CD14-positive monocyte (primary cell): Measurements from ENCODE around the gene DEK. TPM values are rescaled to one million over a fixed set of nuclear protein-coding genes. Genes with fewer than 3 reads are reported as not detected.

ENCODE experiments used
- DNase-seq, 3 donors: peaks; one replicate each; pipeline ENCODE4 v3.0.0-alpha.2; 2011 to 2022
- H2AFZ ChIP-seq: 2 replicates; pipeline ENCODE4 v1.6.0; 2012; ENCODE audit warnings: mild to moderate bottlenecking, low read depth, low read length, inconsistent platforms; ENCODE audit not compliant: insufficient read depth, poor library complexity, severe bottlenecking
- H3K27ac ChIP-seq, 2 donors: 1 replicate in 1 of 2; 2 replicates in 1 of 2; pipeline ENCODE4 v1.5.1; 2012 to 2013; ENCODE audit warnings: low read length in 2 of 2, control low read depth in 1 of 2, inconsistent platforms in 1 of 2, low read depth in 1 of 2, mild to moderate bottlenecking in 1 of 2
- H3K27me3 ChIP-seq, 2 donors: one replicate each; pipeline versions ENCODE4 v1.6.0 to v1.6.1; 2011 to 2013; ENCODE audit warnings: low read length in 2 of 2; ENCODE audit not compliant: control insufficient read depth in 2 of 2, insufficient read depth in 2 of 2
- H3K36me3 ChIP-seq, 2 donors: replicated peaks in 1 of 2; 1 replicate in 1 of 2; 2 replicates in 1 of 2; pipeline versions ENCODE4 v1.5.1 to v1.6.1; 2012 to 2013; ENCODE audit warnings: low read length in 2 of 2, control low read depth in 1 of 2, inconsistent platforms in 1 of 2, mild to moderate bottlenecking in 1 of 2; ENCODE audit not compliant: insufficient read depth in 2 of 2, control insufficient read depth in 1 of 2
- H3K4me1 ChIP-seq, 2 donors: 1 replicate in 1 of 2; 2 replicates in 1 of 2; pipeline versions ENCODE4 v1.5.1 to v1.6.1; 2012 to 2013; ENCODE audit warnings: low read length in 2 of 2, control low read depth in 1 of 2, inconsistent platforms in 1 of 2, mild to moderate bottlenecking in 1 of 2, moderate library complexity in 1 of 2; ENCODE audit not compliant: insufficient read depth in 2 of 2, control insufficient read depth in 1 of 2
- H3K4me2 ChIP-seq: replicated peaks from 2 replicates; pipeline ENCODE3; 2012; ENCODE audit warnings: low read length, moderate library complexity, mild to moderate bottlenecking; ENCODE audit not compliant: poor library complexity, severe bottlenecking; ENCODE audit errors: extremely low read depth
- H3K4me3 ChIP-seq, 3 experiments: fragments of 200-600 bp in 1 of 3; sonication (generic) in 1 of 3; replicated peaks in 1 of 3; 1 replicate in 2 of 3; 2 replicates in 1 of 3; pipeline ENCODE4 v1.5.1; 2011 to 2013; ENCODE audit warnings: low read length in 3 of 3, mild to moderate bottlenecking in 3 of 3, control low read depth in 2 of 3, low read depth in 2 of 3, inconsistent platforms in 1 of 3, moderate library complexity in 1 of 3
- H3K79me2 ChIP-seq: 2 replicates; pipeline ENCODE4 v1.6.0; 2012; ENCODE audit warnings: mild to moderate bottlenecking, control low read depth, inconsistent platforms, low read length, moderate library complexity; ENCODE audit not compliant: insufficient read depth
- H3K9ac ChIP-seq: 2 replicates; pipeline ENCODE4 v1.6.0; 2017; ENCODE audit warnings: low read length, mild to moderate bottlenecking; ENCODE audit not compliant: insufficient read depth, poor library complexity, severe bottlenecking
- H3K9me3 ChIP-seq, 2 donors: replicated peaks in 1 of 2; 1 replicate in 1 of 2; 2 replicates in 1 of 2; pipeline versions ENCODE4 v1.5.1 to v1.6.1; 2012 to 2013; ENCODE audit warnings: low read length in 2 of 2, control low read depth in 1 of 2; ENCODE audit not compliant: control insufficient read depth in 1 of 2, insufficient read depth in 1 of 2
- H4K20me1 ChIP-seq: 2 replicates; pipeline ENCODE4 v1.6.0; 2012; ENCODE audit warnings: mild to moderate bottlenecking, low read length, control low read depth, moderate library complexity; ENCODE audit not compliant: insufficient read depth
- H3K27ac Mint-ChIP-seq, 7 donors: one replicate each; pipeline ENCODE4 v1.8.0; 2020; ENCODE audit warnings: mild to moderate bottlenecking in 7 of 7, mixed read lengths in 7 of 7, moderate library complexity in 6 of 7, inconsistent platforms in 2 of 7
- H3K27me3 Mint-ChIP-seq, 3 donors: one replicate each; pipeline ENCODE4 v1.8.0; 2021 to 2022; ENCODE audit warnings: low read depth in 3 of 3, mild to moderate bottlenecking in 3 of 3, mixed read lengths in 3 of 3, moderate library complexity in 3 of 3, inconsistent platforms in 1 of 3
- H3K36me3 Mint-ChIP-seq, 2 donors: one replicate each; pipeline ENCODE4 v1.8.0; 2020; ENCODE audit warnings: mixed read lengths in 2 of 2, inconsistent platforms in 1 of 2, mild to moderate bottlenecking in 1 of 2
- H3K4me1 Mint-ChIP-seq: one replicate; pipeline ENCODE4 v1.8.0; 2020; ENCODE audit warnings: mild to moderate bottlenecking, mixed read lengths
- H3K4me3 Mint-ChIP-seq, 2 donors: one replicate each; pipeline ENCODE4 v1.8.0; 2020; ENCODE audit warnings: mild to moderate bottlenecking in 2 of 2, mixed read lengths in 2 of 2, moderate library complexity in 1 of 2
- H3K9me3 Mint-ChIP-seq, 7 donors: one replicate each; pipeline ENCODE4 v1.8.0; 2020 to 2022; ENCODE audit warnings: mixed read lengths in 7 of 7, mild to moderate bottlenecking in 6 of 7, moderate library complexity in 6 of 7, inconsistent platforms in 2 of 7
- WGBS: methylation state at CpG from one replicate; pipeline ENCODE4 v1.1.5; 2013; ENCODE audit warnings: missing lambda C conversion rate; ENCODE audit not compliant: insufficient coverage; 5-methylcytosine and 5-hydroxymethylcytosine counted together
- intact Hi-C, 2 donors: fragments of 100-400 bp; cut with micrococcal nuclease; formaldehyde crosslinking; loops; one replicate each; pipeline versions ENCODE4 v1.15.0 to v1.15.1; 2023
- polyA plus RNA-seq, 3 donors: library from polyadenylated mRNA; depleted of rRNA in 1 of 3; unstranded in 2 of 3; stranded (reverse) in 1 of 3; fragments of 300-500 nt in 2 of 3; fragments of >200 nt in 1 of 3; fragmentation: Illumina TruSeq in 2 of 3; gene quantifications; 1 replicate in 2 of 3; 2 replicates in 1 of 3; pipeline ENCODE4 v1.2.3, GENCODE V29; 2012 to 2021
- TF ChIP-seq, protein P1 (sequence below): fragments of 200-600 bp; IDR thresholded peaks from one replicate; pipeline ENCODE4 v1.8.0; 2022; ENCODE audit warnings: antibody characterized with exemption, mild to moderate bottlenecking

DEK gene
- polyA plus RNA-seq, 3 donors, result 32.3 to 63.9 (median 56.5) TPM

DNA sequence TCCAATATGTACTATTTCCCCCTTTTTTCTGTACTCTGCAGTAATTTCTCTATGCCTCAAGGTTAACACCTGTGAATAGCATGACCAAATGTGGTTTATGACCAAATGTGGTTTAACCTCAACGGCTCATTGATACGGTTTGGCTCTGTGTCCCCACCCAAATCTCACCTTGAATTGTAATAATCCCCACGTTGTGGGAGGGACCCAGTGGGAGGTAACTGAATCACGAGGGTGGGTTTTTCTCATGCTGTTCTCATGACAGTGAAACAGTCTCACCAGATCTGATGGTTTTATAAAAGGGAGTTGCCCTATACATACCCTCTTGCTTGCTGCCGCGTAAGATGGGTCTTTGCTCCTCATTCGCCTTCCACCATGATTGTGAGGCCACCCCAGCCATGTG, 18.7 kb downstream of the DEK start:
- peaks cover 100% of the 10 kb centered on the region for H3K79me2 ChIP-seq

DNA sequence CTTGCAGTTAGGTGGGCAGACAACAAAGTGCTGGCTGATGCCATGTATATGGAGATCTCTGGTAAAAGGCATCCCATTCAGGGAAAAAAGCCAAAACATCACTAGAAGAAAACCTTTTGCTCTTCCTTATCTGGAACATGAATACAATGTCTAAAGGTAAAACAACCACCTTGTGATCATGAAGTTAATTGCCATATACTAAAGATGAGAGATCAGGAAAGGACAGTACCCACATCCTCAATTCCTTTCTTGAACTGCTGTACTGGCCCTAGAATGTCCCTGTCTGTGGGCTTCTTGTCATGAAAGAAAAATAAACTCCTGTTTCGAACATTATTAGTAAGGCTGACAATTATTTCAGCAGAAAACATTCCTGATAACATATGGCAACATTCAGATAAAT, 19.3 kb downstream of the DEK start:
- Mint-ChIP-seq H3K9me3 (no peaks in the 10 kb centered on the region), H3K27ac (peak overlapping the region in 1 of 7 donors; percentile 44), H3K4me1 (no peaks in the 10 kb centered on the region), H3K4me3 (no peak overlapping the region), H3K27me3 (no peaks in the 10 kb centered on the region), H3K36me3 (peaks cover 64 to 79% of the 10 kb centered on the region in 2 donors)
- H3K4me1 ChIP-seq, result no peaks in the 10 kb centered on the region
- intact Hi-C loops, result no loop called here
- H3K4me2 ChIP-seq, result no peak overlapping the region
- no peak overlapping the region for H2AFZ ChIP-seq
- DNase-seq, result no peak
- H3K27me3 ChIP-seq, result no peaks in the 10 kb centered on the region
- H3K36me3 ChIP-seq, result peaks cover 83 to 100% of the 10 kb centered on the region in 2 donors
- peaks cover 68% of the 10 kb centered on the region for H4K20me1 ChIP-seq
- no peak overlapping the region for H3K9ac ChIP-seq
- H3K79me2 ChIP-seq, result peaks cover 100% of the 10 kb centered on the region
- no peak overlapping the region for H3K4me3 ChIP-seq
- TF ChIP-seq, protein P1, sequence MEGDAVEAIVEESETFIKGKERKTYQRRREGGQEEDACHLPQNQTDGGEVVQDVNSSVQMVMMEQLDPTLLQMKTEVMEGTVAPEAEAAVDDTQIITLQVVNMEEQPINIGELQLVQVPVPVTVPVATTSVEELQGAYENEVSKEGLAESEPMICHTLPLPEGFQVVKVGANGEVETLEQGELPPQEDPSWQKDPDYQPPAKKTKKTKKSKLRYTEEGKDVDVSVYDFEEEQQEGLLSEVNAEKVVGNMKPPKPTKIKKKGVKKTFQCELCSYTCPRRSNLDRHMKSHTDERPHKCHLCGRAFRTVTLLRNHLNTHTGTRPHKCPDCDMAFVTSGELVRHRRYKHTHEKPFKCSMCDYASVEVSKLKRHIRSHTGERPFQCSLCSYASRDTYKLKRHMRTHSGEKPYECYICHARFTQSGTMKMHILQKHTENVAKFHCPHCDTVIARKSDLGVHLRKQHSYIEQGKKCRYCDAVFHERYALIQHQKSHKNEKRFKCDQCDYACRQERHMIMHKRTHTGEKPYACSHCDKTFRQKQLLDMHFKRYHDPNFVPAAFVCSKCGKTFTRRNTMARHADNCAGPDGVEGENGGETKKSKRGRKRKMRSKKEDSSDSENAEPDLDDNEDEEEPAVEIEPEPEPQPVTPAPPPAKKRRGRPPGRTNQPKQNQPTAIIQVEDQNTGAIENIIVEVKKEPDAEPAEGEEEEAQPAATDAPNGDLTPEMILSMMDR, result no peak
- H3K27ac ChIP-seq, result peak overlapping the region in 1 of 2 donors; percentile 60
- WGBS, result no CpG with 5 or more reads among the region's 1 CpG
- H3K9me3 ChIP-seq, result no peaks in the 10 kb centered on the region

More for the DNA sequence above, 18.7 kb downstream of the DEK start:
- TF ChIP-seq, protein P1, result no peak
- H3K27me3 Mint-ChIP-seq, result no peaks in the 10 kb centered on the region
- no peak overlapping the region for H3K4me3 ChIP-seq
- peaks cover 63% of the 10 kb centered on the region for H4K20me1 ChIP-seq
- H3K36me3 Mint-ChIP-seq, result peaks cover 64 to 82% of the 10 kb centered on the region in 2 donors
- no peaks in the 10 kb centered on the region for H3K4me1 Mint-ChIP-seq
- intact Hi-C loops, result no loop called here
- no peak for DNase-seq
- H3K27ac ChIP-seq, result peak overlapping the region in 1 of 2 donors; percentile 60
- peak overlapping the region in 4 of 7 donors; percentile 2 to 71 (median 54) for H3K27ac Mint-ChIP-seq
- WGBS, result no CpG with 5 or more reads among the region's 7 CpGs
- no peaks in the 10 kb centered on the region for H3K27me3 ChIP-seq
- H3K9me3 ChIP-seq, result no peaks in the 10 kb centered on the region
- H3K4me2 ChIP-seq, result no peak overlapping the region
- H3K4me1 ChIP-seq, result no peaks in the 10 kb centered on the region
- H2AFZ ChIP-seq, result no peak overlapping the region
- peaks cover 81 to 100% of the 10 kb centered on the region in 2 donors for H3K36me3 ChIP-seq
- no peak overlapping the region for H3K4me3 Mint-ChIP-seq
- no peak overlapping the region for H3K9ac ChIP-seq
- H3K9me3 Mint-ChIP-seq, result no peaks in the 10 kb centered on the region
